ENCODE data around the gene PHGDH. TPM values are rescaled to one million over a fixed set of nuclear protein-coding genes. Genes with fewer than 3 reads are reported as not detected.
A peak's percentile ranks its signal among the peaks of the same experiment; 100 is the strongest.

The PHGDH gene
- total RNA-seq, 1 donor from 2014 or later = 92.6 TPM

GRCh38 chr1:119744598-119744942 is 32.8 kb downstream of the PHGDH start:
- Histone ChIP-seq H3K27ac (no peak overlapping the region), H3K9me3 (no peaks in the 10 kb centered on the region), H3K4me1 (no peaks in the 10 kb centered on the region), H3K36me3 (no peaks in the 10 kb centered on the region), H3K27me3 (no peaks in the 10 kb centered on the region), H3K4me3 (no peak overlapping the region)
- DNase-seq (ENCODE audit: extremely low spot score in 2 of 2) = no peak
- intact Hi-C loops (cut with DNase I) = no loop called here
- TF ChIP-seq POLR2AphosphoS5 (IDR thresholded peaks at IDR 0.05; ENCODE audit: insufficient read depth in 1 of 2, low read depth in 1 of 2) = no peak

GRCh38 chr1:119745034-119745433 is 33.3 kb downstream of the PHGDH start:
- no peaks in the 10 kb centered on the region for H3K36me3 ChIP-seq
- H3K4me3 ChIP-seq = no peak overlapping the region
- H3K27ac ChIP-seq = no peak overlapping the region
- no peaks in the 10 kb centered on the region for H3K4me1 ChIP-seq
- intact Hi-C loops (cut with DNase I) = no loop called here
- no peaks in the 10 kb centered on the region for H3K27me3 ChIP-seq
- TF ChIP-seq POLR2A (IDR thresholded peaks at IDR 0.05) (no peak), CTCF (IDR thresholded peaks at IDR 0.05) (no peak), POLR2AphosphoS5 (IDR thresholded peaks at IDR 0.05; ENCODE audit: insufficient read depth in 1 of 2, low read depth in 1 of 2) (no peak)
- no peaks in the 10 kb centered on the region for H3K9me3 ChIP-seq
- no peak for DNase-seq (ENCODE audit: extremely low spot score in 2 of 2)

GRCh38 chr1:119747451-119747850 is 35.7 kb downstream of the PHGDH start:
- intact Hi-C loops (cut with DNase I) = no loop called here
- Histone ChIP-seq H3K9me3 (no peaks in the 10 kb centered on the region), H3K4me3 (no peak overlapping the region), H3K27ac (no peak overlapping the region), H3K4me1 (no peaks in the 10 kb centered on the region), H3K36me3 (no peaks in the 10 kb centered on the region), H3K27me3 (no peaks in the 10 kb centered on the region)
- TF ChIP-seq POLR2A (IDR thresholded peaks at IDR 0.05) (no peak), CTCF (IDR thresholded peaks at IDR 0.05) (no peak), POLR2AphosphoS5 (IDR thresholded peaks at IDR 0.05; ENCODE audit: insufficient read depth in 1 of 2, low read depth in 1 of 2) (no peak)
- no peak for DNase-seq (ENCODE audit: extremely low spot score in 2 of 2)

- intact Hi-C loops (cut with DNase I) = no loop called here
- Histone ChIP-seq H3K4me3 (no peak overlapping the region), H3K4me1 (no peaks in the 10 kb centered on the region), H3K9me3 (no peaks in the 10 kb centered on the region), H3K27ac (no peak overlapping the region), H3K27me3 (no peaks in the 10 kb centered on the region), H3K36me3 (no peaks in the 10 kb centered on the region)
- DNase-seq (ENCODE audit: extremely low spot score in 2 of 2) = peak in 1 of 2 donors; percentile 6
- no peak for TF ChIP-seq CTCF (IDR thresholded peaks at IDR 0.05)
- no peak for TF ChIP-seq POLR2A (IDR thresholded peaks at IDR 0.05)
- no peak for TF ChIP-seq POLR2AphosphoS5 (IDR thresholded peaks at IDR 0.05; ENCODE audit: insufficient read depth in 1 of 2, low read depth in 1 of 2)
These were observed 36.3 kb downstream of the PHGDH start for GRCh38 chr1:119748040-119748439.

GRCh38 chr1:119752592-119752991 is 40.9 kb downstream of the PHGDH start:
- no peaks in the 10 kb centered on the region for H3K9me3 ChIP-seq
- no peaks in the 10 kb centered on the region for H3K4me1 ChIP-seq
- intact Hi-C loops (cut with DNase I) = no loop called here
- TF ChIP-seq CTCF (IDR thresholded peaks at IDR 0.05) (no peak), POLR2AphosphoS5 (IDR thresholded peaks at IDR 0.05; ENCODE audit: insufficient read depth in 1 of 2, low read depth in 1 of 2) (no peak)
- no peaks in the 10 kb centered on the region for H3K36me3 ChIP-seq
- H3K4me3 ChIP-seq = no peak overlapping the region
- no peak for DNase-seq (ENCODE audit: extremely low spot score in 2 of 2)
- no peak overlapping the region for H3K27ac ChIP-seq
- no peaks in the 10 kb centered on the region for H3K27me3 ChIP-seq

GRCh38 chr1:119758584-119758983 is 46.9 kb downstream of the PHGDH start:
- TF ChIP-seq POLR2A (IDR thresholded peaks at IDR 0.05) = no peak
- TF ChIP-seq POLR2AphosphoS5 (IDR thresholded peaks at IDR 0.05; ENCODE audit: insufficient read depth in 1 of 2, low read depth in 1 of 2) = no peak
- TF ChIP-seq CTCF (IDR thresholded peaks at IDR 0.05) = no peak
- intact Hi-C loops (cut with DNase I) = no loop called here
- Histone ChIP-seq H3K9me3 (no peaks in the 10 kb centered on the region), H3K4me1 (no peaks in the 10 kb centered on the region), H3K27me3 (no peaks in the 10 kb centered on the region), H3K27ac (no peak overlapping the region), H3K4me3 (no peak overlapping the region), H3K36me3 (no peaks in the 10 kb centered on the region)
- DNase-seq (ENCODE audit: extremely low spot score in 2 of 2) = no peak
